Esophagus muscularis mucosa (tissue), 4 donors: Measurements from ENCODE around the gene LRRC3. TPM values are rescaled to one million over a fixed set of nuclear protein-coding genes. Genes with fewer than 3 reads are reported as not detected.

ENCODE experiments used
- DNase-seq: peaks from one replicate; pipeline ENCODE4 v3.0.0-alpha.2; 2017; ENCODE audit errors: extremely low spot score
- H3K27ac ChIP-seq, 4 donors: fragments of 200-600 bp; sonication (generic); replicated peaks in 1 of 4; 1 replicate in 3 of 4; 2 replicates in 1 of 4; pipeline ENCODE4 v1.5.1; 2016 to 2019; ENCODE audit warnings: mild to moderate bottlenecking in 1 of 4
- H3K27me3 ChIP-seq, 4 donors: fragments of 200-600 bp; sonication (generic); one replicate each; pipeline versions ENCODE4 v1.5.1 to v1.6.0; 2016 to 2019
- H3K36me3 ChIP-seq, 4 donors: fragments of 200-600 bp; sonication (generic); one replicate each; pipeline ENCODE4 v1.5.1; 2016 to 2019
- H3K4me1 ChIP-seq, 4 donors: fragments of 200-600 bp; sonication (generic); one replicate each; pipeline ENCODE4 v1.5.1; 2016 to 2019
- H3K4me3 ChIP-seq, 4 donors: fragments of 200-600 bp; sonication (generic); 1 replicate in 2 of 4; 2 replicates in 2 of 4; pipeline ENCODE4 v1.5.1; 2016 to 2019; ENCODE audit warnings: mild to moderate bottlenecking in 4 of 4, moderate library complexity in 1 of 4
- H3K9me3 ChIP-seq, 4 donors: fragments of 200-600 bp; sonication (generic); 1 replicate in 3 of 4; 2 replicates in 1 of 4; pipeline ENCODE4 v1.5.1; 2016 to 2019
- CTCF ChIP-seq, 3 experiments: fragments of 200-600 bp in 2 of 3; fragments of 450-650 bp in 1 of 3; sonication (generic) in 2 of 3; IDR thresholded peaks; one replicate each; pipeline ENCODE4 v1.5.1; 2017 to 2019; ENCODE audit warnings: antibody characterized with exemption in 3 of 3, mild to moderate bottlenecking in 2 of 3, moderate library complexity in 1 of 3
- EP300 ChIP-seq: sonication (generic); formaldehyde crosslinking; IDR thresholded peaks from one replicate; pipeline ENCODE4 v1.6.1; 2017; ENCODE audit warnings: antibody characterized with exemption
- POLR2A ChIP-seq: fragments of 450-650 bp; IDR thresholded peaks from one replicate; pipeline ENCODE4 v1.6.1; 2017; ENCODE audit warnings: antibody characterized with exemption, moderate library complexity, mild to moderate bottlenecking, low read depth
- POLR2AphosphoS5 ChIP-seq, 2 donors: sonication (generic); formaldehyde crosslinking; IDR thresholded peaks; one replicate each; pipeline ENCODE4 v1.6.1; 2017; ENCODE audit warnings: antibody characterized with exemption in 2 of 2
- WGBS: methylation state at CpG from one replicate; pipeline ENCODE4 v1.1.5; 2018; 5-methylcytosine and 5-hydroxymethylcytosine counted together
- intact Hi-C: fragments of 100-400 bp; cut with DNase I; formaldehyde crosslinking; loops from one replicate; pipeline ENCODE4 v1.15.1; 2023
- total RNA-seq, 4 donors: library from RNA; depleted of rRNA; stranded (reverse); fragments of >200 nt; gene quantifications; one replicate each; pipeline versions ENCODE4 v1.1.0 to v1.2.1, GENCODE V29; 2016

The LRRC3 gene
- total RNA-seq, 4 donors from 2014 or later: 3.3 to 6.6 (median 5.3) TPM

GRCh38 chr21:44486302-44486701, 31.0 kb downstream of the LRRC3 start:
- WGBS: 71% methylated on average over 16 of the region's 16 CpGs
- Histone ChIP-seq H3K4me3 (peak overlapping the region in 2 of 4 donors; percentile 34 to 50), H3K9me3 (no peaks in the 10 kb centered on the region), H3K27me3 (peaks cover 0 to 30% (median 0%) of the 10 kb centered on the region in 4 donors), H3K4me1 (peaks cover 0 to 5% (median 0%) of the 10 kb centered on the region in 4 donors), H3K27ac (no peak overlapping the region), H3K36me3 (no peaks in the 10 kb centered on the region)
- no peak for DNase-seq
- TF ChIP-seq CTCF (IDR thresholded peaks at IDR 0.05): no peak
- intact Hi-C loops: no loop called here

- intact Hi-C loops: no loop called here
- H3K27ac ChIP-seq: no peak overlapping the region
- no peak for DNase-seq
- no peak overlapping the region for H3K4me3 ChIP-seq
- no peaks in the 10 kb centered on the region for H3K36me3 ChIP-seq
- TF ChIP-seq CTCF (IDR thresholded peaks at IDR 0.05): peak in 1 of 3 experiments; percentile 8
- TF ChIP-seq POLR2A: no peak
- WGBS: 46% methylated on average over 4 of the region's 4 CpGs
- peaks cover 0 to 27% (median 0%) of the 10 kb centered on the region in 4 donors for H3K27me3 ChIP-seq
- peaks cover 0 to 11% (median 7%) of the 10 kb centered on the region in 4 donors for H3K9me3 ChIP-seq
- H3K4me1 ChIP-seq: peaks cover 0 to 5% (median 0%) of the 10 kb centered on the region in 4 donors
Measured at GRCh38 chr21:44487831-44488230, 32.5 kb downstream of the LRRC3 start.

GRCh38 chr21:44489962-44490361, 34.7 kb downstream of the LRRC3 start:
- H3K4me3 ChIP-seq: no peak overlapping the region
- peaks cover 0 to 5% (median 0%) of the 10 kb centered on the region in 4 donors for H3K4me1 ChIP-seq
- no peak for DNase-seq
- peaks cover 0 to 22% (median 0%) of the 10 kb centered on the region in 4 donors for H3K27me3 ChIP-seq
- intact Hi-C loops: no loop called here
- whole genome bisulfite sequencing: 37% methylated on average over 7 of the region's 7 CpGs
- H3K9me3 ChIP-seq: peaks cover 0 to 22% (median 17%) of the 10 kb centered on the region in 4 donors
- H3K27ac ChIP-seq: no peak overlapping the region
- TF ChIP-seq POLR2A (no peak), POLR2AphosphoS5 (IDR thresholded peaks at IDR 0.05) (no peak), CTCF (IDR thresholded peaks at IDR 0.05) (no peak), EP300 (no peak)
- no peaks in the 10 kb centered on the region for H3K36me3 ChIP-seq

GRCh38 chr21:44490405-44490804, 35.1 kb downstream of the LRRC3 start:
- no peak overlapping the region for H3K4me3 ChIP-seq
- 95% methylated on average over 19 of the region's 19 CpGs for WGBS
- peaks cover 0 to 19% (median 0%) of the 10 kb centered on the region in 4 donors for H3K27me3 ChIP-seq
- TF ChIP-seq CTCF (IDR thresholded peaks at IDR 0.05): no peak
- no peak for TF ChIP-seq POLR2AphosphoS5 (IDR thresholded peaks at IDR 0.05)
- no peak for TF ChIP-seq EP300
- TF ChIP-seq POLR2A: no peak
- DNase-seq: no peak
- no peaks in the 10 kb centered on the region for H3K36me3 ChIP-seq
- H3K27ac ChIP-seq: no peak overlapping the region
- peaks cover 0 to 5% (median 0%) of the 10 kb centered on the region in 4 donors for H3K4me1 ChIP-seq
- peaks cover 0 to 22% (median 17%) of the 10 kb centered on the region in 4 donors for H3K9me3 ChIP-seq
- intact Hi-C loops: no loop called here

GRCh38 chr21:44490816-44491215, 35.5 kb downstream of the LRRC3 start:
- no peak for DNase-seq
- Histone ChIP-seq H3K4me1 (peaks cover 0 to 5% (median 0%) of the 10 kb centered on the region in 4 donors), H3K27me3 (peaks cover 0 to 19% (median 0%) of the 10 kb centered on the region in 4 donors), H3K27ac (no peak overlapping the region), H3K9me3 (peaks cover 0 to 22% (median 17%) of the 10 kb centered on the region in 4 donors), H3K36me3 (no peaks in the 10 kb centered on the region), H3K4me3 (no peak overlapping the region)
- no peak for TF ChIP-seq POLR2A
- no peak for TF ChIP-seq CTCF (IDR thresholded peaks at IDR 0.05)
- TF ChIP-seq EP300: no peak
- no peak for TF ChIP-seq POLR2AphosphoS5 (IDR thresholded peaks at IDR 0.05)
- intact Hi-C loops: no loop called here
- 73% methylated on average over 9 of the region's 9 CpGs for WGBS
